ENCODE results near the gene CAV3.

DNA sequence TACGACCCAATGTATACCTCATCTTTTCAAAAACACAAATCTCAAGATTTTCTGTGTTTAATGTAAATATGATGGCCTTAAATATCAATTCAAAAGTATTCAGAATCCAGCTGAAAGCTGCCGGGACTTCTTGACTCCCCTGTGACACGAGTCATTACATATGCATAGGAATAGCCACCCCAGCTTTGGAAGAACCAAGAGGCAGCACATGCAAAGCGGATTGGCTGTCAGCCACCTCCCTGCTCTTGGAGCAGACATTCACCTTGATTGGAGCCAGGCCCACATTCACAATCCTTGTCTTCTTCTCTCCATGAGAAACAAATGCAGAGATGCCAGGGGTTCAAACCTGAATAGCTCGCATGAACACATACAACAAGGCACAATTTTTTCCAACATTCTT lies 10.8 kb upstream of the CAV3 start:
- TF ChIP-seq POLR2A (IDR thresholded peaks at IDR 0.05; ENCODE audit: low read depth, low read length) (no peak), POLR2AphosphoS5 (IDR thresholded peaks at IDR 0.05; ENCODE audit: low read depth, low read length) (no peak), TAF1 (IDR thresholded peaks at IDR 0.05; ENCODE audit: borderline replicate concordance, low read depth, low read length) (no peak)

Measured in GM12892 (cell line).